ENCODE results near the gene FAM120A.

FAM120A gene

GRCh38 chr9:93451849-93452709 lies 594 bp downstream of the FAM120A start:
- no peak for DNase-seq

GRCh38 chr9:93452710-93453046 lies 1.2 kb downstream of the FAM120A start:
- no peak for DNase-seq

GRCh38 chr9:93453047-93453914 lies 1.8 kb downstream of the FAM120A start, which contains the start of gene FAM120AOS:
Gene FAM120AOS (minus strand): TSS chr9:93453581. CDS start chr9:93452709, 872 bp downstream.
- peak; percentile 86 for DNase-seq

- DNase-seq = no peak
These were observed 4.5 kb downstream of the FAM120A start for GRCh38 chr9:93456022-93456421.

- no peak for DNase-seq
These were observed 5.0 kb downstream of the FAM120A start for GRCh38 chr9:93456504-93456903.

GRCh38 chr9:93457006-93457405 lies 5.5 kb downstream of the FAM120A start:
- no peak for DNase-seq

- no peak for DNase-seq
These were observed 7.2 kb downstream of the FAM120A start for GRCh38 chr9:93458712-93459111.

GRCh38 chr9:93459432-93459847 lies 8.0 kb downstream of the FAM120A start:
- peak; percentile 41 for DNase-seq

GRCh38 chr9:93460689-93461413 lies 9.4 kb downstream of the FAM120A start:
- no peak for DNase-seq

GRCh38 chr9:93461414-93461743 lies 9.9 kb downstream of the FAM120A start:
- no peak for DNase-seq

- no peak for DNase-seq
These were observed 10.3 kb downstream of the FAM120A start for GRCh38 chr9:93461821-93462220.

- no peak for DNase-seq
These were observed 12.3 kb downstream of the FAM120A start for GRCh38 chr9:93463638-93464248.

- DNase-seq = no peak
These were observed 12.9 kb downstream of the FAM120A start for GRCh38 chr9:93464395-93464794.

- DNase-seq = no peak
These were observed 13.4 kb downstream of the FAM120A start for GRCh38 chr9:93464876-93465275.

GRCh38 chr9:93465855-93466254 lies 14.4 kb downstream of the FAM120A start:
- DNase-seq = no peak

- no peak for DNase-seq
These were observed 15.1 kb downstream of the FAM120A start for GRCh38 chr9:93466416-93467061.

GRCh38 chr9:93467062-93467416 lies 15.6 kb downstream of the FAM120A start:
- no peak for DNase-seq

- no peak for DNase-seq
These were observed 16.0 kb downstream of the FAM120A start for GRCh38 chr9:93467462-93467861.

GRCh38 chr9:93468763-93469456 lies 17.4 kb downstream of the FAM120A start:
- DNase-seq = no peak

GRCh38 chr9:93470391-93470790 lies 18.9 kb downstream of the FAM120A start:
- DNase-seq = no peak

GRCh38 chr9:93471124-93471523 lies 19.6 kb downstream of the FAM120A start:
- no peak for DNase-seq

- no peak for DNase-seq
These were observed 21.9 kb downstream of the FAM120A start for GRCh38 chr9:93473411-93473810.
